Esophagus muscularis mucosa (tissue), 4 donors: ENCODE data around the gene HSPB7. TPM values are rescaled to one million over a fixed set of nuclear protein-coding genes. Genes with fewer than 3 reads are reported as not detected.

Source experiments
- DNase-seq: peaks from one replicate; pipeline ENCODE4 v3.0.0-alpha.2; 2017; ENCODE audit errors: extremely low spot score
- H3K27ac ChIP-seq, 4 donors: fragments of 200-600 bp; sonication (generic); replicated peaks in 1 of 4; 1 replicate in 3 of 4; 2 replicates in 1 of 4; pipeline ENCODE4 v1.5.1; 2016 to 2019; ENCODE audit warnings: mild to moderate bottlenecking in 1 of 4
- H3K27me3 ChIP-seq, 4 donors: fragments of 200-600 bp; sonication (generic); one replicate each; pipeline versions ENCODE4 v1.5.1 to v1.6.0; 2016 to 2019
- H3K36me3 ChIP-seq, 4 donors: fragments of 200-600 bp; sonication (generic); one replicate each; pipeline ENCODE4 v1.5.1; 2016 to 2019
- H3K4me1 ChIP-seq, 4 donors: fragments of 200-600 bp; sonication (generic); one replicate each; pipeline ENCODE4 v1.5.1; 2016 to 2019
- H3K4me3 ChIP-seq, 4 donors: fragments of 200-600 bp; sonication (generic); 1 replicate in 2 of 4; 2 replicates in 2 of 4; pipeline ENCODE4 v1.5.1; 2016 to 2019; ENCODE audit warnings: mild to moderate bottlenecking in 4 of 4, moderate library complexity in 1 of 4
- H3K9me3 ChIP-seq, 4 donors: fragments of 200-600 bp; sonication (generic); 1 replicate in 3 of 4; 2 replicates in 1 of 4; pipeline ENCODE4 v1.5.1; 2016 to 2019
- EP300 ChIP-seq: sonication (generic); formaldehyde crosslinking; IDR thresholded peaks from one replicate; pipeline ENCODE4 v1.6.1; 2017; ENCODE audit warnings: antibody characterized with exemption
- POLR2A ChIP-seq: fragments of 450-650 bp; IDR thresholded peaks from one replicate; pipeline ENCODE4 v1.6.1; 2017; ENCODE audit warnings: antibody characterized with exemption, moderate library complexity, mild to moderate bottlenecking, low read depth
- POLR2AphosphoS5 ChIP-seq, 2 donors: sonication (generic); formaldehyde crosslinking; IDR thresholded peaks; one replicate each; pipeline ENCODE4 v1.6.1; 2017; ENCODE audit warnings: antibody characterized with exemption in 2 of 2
- WGBS: methylation state at CpG from one replicate; pipeline ENCODE4 v1.1.5; 2018; 5-methylcytosine and 5-hydroxymethylcytosine counted together
- intact Hi-C: fragments of 100-400 bp; cut with DNase I; formaldehyde crosslinking; loops from one replicate; pipeline ENCODE4 v1.15.1; 2023
- total RNA-seq, 4 donors: library from RNA; depleted of rRNA; stranded (reverse); fragments of >200 nt; gene quantifications; one replicate each; pipeline versions ENCODE4 v1.1.0 to v1.2.1, GENCODE V29; 2016
- TF ChIP-seq, protein P1 (sequence below), 3 experiments: fragments of 200-600 bp in 2 of 3; fragments of 450-650 bp in 1 of 3; sonication (generic) in 2 of 3; IDR thresholded peaks; one replicate each; pipeline ENCODE4 v1.5.1; 2017 to 2019; ENCODE audit warnings: antibody characterized with exemption in 3 of 3, mild to moderate bottlenecking in 2 of 3, moderate library complexity in 1 of 3

The HSPB7 gene
- total RNA-seq, 4 donors from 2014 or later, result 111 to 408 (median 279) TPM

DNA sequence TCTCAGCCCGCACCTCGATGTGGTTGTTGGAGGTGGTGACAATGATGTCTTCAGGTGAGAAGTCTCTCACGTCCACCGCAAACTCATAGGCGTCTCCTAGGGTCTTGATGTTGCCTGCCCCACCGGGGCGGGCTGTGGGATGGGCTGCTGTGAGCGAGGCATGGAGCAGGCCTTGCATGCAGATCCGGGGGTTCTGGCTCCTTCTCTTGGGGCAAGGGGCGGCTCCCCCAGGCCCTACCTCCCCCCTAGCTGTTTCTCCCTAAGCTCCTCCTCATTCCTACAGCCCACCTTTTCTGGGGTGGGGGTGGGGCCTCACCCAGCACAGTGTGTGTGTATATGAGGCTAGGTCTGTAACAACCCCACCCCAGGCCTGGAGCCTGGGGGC, 775 bp downstream of the HSPB7 start:
- intact Hi-C loops, result no loop called here
- TF ChIP-seq POLR2A (no peak), POLR2AphosphoS5 (IDR thresholded peaks at IDR 0.05) (no peak), EP300 (no peak)
- TF ChIP-seq, protein P1, sequence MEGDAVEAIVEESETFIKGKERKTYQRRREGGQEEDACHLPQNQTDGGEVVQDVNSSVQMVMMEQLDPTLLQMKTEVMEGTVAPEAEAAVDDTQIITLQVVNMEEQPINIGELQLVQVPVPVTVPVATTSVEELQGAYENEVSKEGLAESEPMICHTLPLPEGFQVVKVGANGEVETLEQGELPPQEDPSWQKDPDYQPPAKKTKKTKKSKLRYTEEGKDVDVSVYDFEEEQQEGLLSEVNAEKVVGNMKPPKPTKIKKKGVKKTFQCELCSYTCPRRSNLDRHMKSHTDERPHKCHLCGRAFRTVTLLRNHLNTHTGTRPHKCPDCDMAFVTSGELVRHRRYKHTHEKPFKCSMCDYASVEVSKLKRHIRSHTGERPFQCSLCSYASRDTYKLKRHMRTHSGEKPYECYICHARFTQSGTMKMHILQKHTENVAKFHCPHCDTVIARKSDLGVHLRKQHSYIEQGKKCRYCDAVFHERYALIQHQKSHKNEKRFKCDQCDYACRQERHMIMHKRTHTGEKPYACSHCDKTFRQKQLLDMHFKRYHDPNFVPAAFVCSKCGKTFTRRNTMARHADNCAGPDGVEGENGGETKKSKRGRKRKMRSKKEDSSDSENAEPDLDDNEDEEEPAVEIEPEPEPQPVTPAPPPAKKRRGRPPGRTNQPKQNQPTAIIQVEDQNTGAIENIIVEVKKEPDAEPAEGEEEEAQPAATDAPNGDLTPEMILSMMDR (IDR thresholded peaks at IDR 0.05), result no peak
- WGBS, result 27% methylated on average over 5 of the region's 10 CpGs
- H3K4me1 ChIP-seq, result peaks cover 49 to 99% (median 94%) of the 10 kb centered on the region in 4 donors
- no peaks in the 10 kb centered on the region for H3K27me3 ChIP-seq
- H3K4me3 ChIP-seq, result peak overlapping the region; percentile 59 to 72 (median 66)
- peak overlapping the region; percentile 92 to 99 (median 98) for H3K27ac ChIP-seq
- no peak for DNase-seq
- peaks cover 0 to 24% (median 0%) of the 10 kb centered on the region in 4 donors for H3K36me3 ChIP-seq
- H3K9me3 ChIP-seq, result no peaks in the 10 kb centered on the region

DNA sequence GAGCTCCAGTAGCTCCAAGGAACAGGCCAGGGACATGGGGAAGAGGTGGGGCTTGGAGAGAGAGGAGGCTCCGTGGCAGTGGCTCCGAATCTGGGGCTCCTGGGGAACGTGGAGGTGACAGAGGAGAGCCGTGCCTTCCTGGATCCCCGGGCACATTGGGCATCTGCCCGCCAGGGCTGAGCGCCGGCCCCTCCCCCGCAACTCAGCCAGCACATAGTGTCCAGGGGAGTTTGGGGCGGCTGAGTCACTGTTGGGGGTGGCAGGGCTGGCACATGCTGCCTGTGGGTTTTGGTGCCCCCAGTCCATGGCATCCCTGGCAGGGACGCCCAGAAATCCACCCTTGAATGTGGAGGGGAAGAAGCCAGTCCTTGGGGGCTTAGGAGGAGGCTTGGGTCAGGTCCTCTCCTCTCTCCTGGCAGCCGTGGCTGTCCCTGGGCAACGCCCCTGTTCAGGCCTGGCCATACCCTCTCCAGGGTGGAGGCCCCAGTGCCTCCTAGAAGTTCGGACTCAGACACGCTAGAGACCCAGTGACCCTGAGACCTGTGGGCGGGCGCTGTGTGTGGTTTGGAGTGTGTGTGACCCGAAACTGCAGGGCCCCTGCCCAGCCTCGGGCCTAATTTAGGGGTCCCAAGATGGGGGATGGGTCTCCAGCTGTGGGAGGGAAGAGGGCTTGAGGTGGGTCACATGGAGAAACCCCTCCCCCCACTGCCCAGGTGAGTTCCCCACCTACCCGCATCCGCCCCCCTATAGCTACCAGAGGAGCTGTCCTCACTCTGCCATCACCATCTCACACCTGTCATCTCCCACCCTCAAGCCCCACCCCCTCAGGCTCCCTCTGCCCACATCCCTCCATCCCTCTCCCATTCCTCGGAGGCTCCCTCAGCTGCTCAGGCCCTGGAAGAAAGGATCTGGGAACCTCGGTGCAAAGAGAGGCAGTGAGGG, 1.6 kb downstream of the HSPB7 start:
- WGBS, result 59% methylated on average over 7 of the region's 23 CpGs
- H3K27ac ChIP-seq, result peak overlapping the region; percentile 92 to 99 (median 98)

DNA sequence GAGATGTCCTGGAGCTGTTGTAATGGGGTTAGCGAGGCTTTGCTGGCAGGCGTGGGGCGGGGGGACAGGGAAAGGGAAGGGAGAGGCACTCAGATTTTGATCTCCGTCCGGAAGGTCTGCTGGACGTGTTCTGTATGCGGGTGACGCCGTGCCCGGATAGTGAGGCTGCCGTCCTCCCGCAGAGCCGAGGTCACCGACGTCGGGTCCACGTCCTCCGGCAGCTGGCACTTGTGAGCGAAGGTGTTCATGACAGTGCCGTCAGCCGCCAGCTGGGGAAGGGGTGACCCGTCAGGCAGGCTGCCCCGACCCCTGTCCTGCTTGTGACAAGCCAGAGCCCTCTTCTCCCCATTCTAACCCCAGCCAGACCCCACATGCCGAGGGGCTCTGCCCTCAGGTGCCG, 2.4 kb downstream of the HSPB7 start:
- 71% methylated on average over 14 of the region's 25 CpGs for WGBS
- Histone ChIP-seq H3K27me3 (no peaks in the 10 kb centered on the region), H3K9me3 (no peaks in the 10 kb centered on the region), H3K4me1 (peaks cover 49 to 83% (median 80%) of the 10 kb centered on the region in 4 donors), H3K36me3 (peaks cover 0 to 24% (median 0%) of the 10 kb centered on the region in 4 donors), H3K27ac (peak overlapping the region; percentile 92 to 99 (median 98)), H3K4me3 (peak overlapping the region; percentile 59 to 72 (median 66))
- DNase-seq, result no peak
- no peak for TF ChIP-seq POLR2AphosphoS5 (IDR thresholded peaks at IDR 0.05)
- no peak for TF ChIP-seq EP300
- TF ChIP-seq, protein P1 (IDR thresholded peaks at IDR 0.05), result no peak
- no peak for TF ChIP-seq POLR2A
- intact Hi-C loops, result no loop called here

More for the DNA sequence above, 1.6 kb downstream of the HSPB7 start:
- no peaks in the 10 kb centered on the region for H3K27me3 ChIP-seq
- no peak for DNase-seq
- TF ChIP-seq EP300, result peak; percentile 88
- TF ChIP-seq, protein P1 (IDR thresholded peaks at IDR 0.05), result no peak
- TF ChIP-seq POLR2A, result peak; percentile 26
- peak; percentile 85 to 96 for TF ChIP-seq POLR2AphosphoS5 (IDR thresholded peaks at IDR 0.05)
- intact Hi-C loops, result no loop called here
- peak overlapping the region; percentile 59 to 72 (median 66) for H3K4me3 ChIP-seq
- peaks cover 0 to 24% (median 0%) of the 10 kb centered on the region in 4 donors for H3K36me3 ChIP-seq
- H3K9me3 ChIP-seq, result no peaks in the 10 kb centered on the region
- peaks cover 49 to 90% (median 85%) of the 10 kb centered on the region in 4 donors for H3K4me1 ChIP-seq

DNA sequence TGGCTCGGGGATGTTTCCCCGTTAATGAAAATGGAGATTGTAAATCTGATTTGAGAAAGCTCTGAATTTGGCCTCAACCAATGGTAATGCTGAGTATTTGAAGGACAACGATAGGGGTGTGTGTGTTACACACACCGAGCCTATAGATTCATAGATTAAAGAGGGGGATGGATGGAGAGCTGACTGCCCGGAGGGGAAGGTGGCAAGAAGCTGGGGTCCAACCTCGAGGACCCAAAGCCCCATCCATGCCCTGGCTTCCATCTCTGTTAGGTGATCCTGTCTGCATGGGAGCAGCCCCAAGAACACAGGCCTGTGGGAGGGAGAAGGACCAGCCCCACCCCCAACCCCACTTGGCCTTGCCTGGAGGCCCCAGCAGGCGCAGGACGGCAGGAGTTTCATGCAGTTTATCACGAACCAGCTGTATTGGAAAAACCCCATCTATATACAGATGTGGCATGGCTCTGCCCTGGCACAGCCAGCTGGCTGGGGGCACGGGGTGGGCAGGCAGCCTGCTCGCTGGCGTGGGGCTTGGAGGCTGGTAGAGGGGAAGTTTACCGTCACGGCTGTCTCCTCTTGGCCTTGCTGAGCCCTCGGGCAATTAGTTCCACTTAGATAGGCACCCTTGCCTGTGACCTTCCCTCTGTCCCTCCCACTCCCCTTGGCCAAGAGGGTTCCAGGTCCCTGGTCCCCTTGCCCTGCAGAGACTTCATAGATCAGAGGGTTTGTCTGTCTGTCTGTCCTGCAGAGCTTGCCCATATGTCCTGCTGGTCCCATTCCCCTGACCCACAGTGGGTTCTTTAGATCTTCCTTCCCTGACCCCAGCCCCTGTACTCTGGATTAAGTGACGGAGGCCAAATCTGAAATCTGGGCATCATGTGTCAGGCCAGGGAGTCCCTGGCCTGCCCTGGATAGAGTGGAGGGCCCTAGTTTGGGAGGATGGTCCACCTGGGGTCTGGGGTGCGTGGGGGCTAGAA, 3.0 kb downstream of the HSPB7 start:
- intact Hi-C loops, result no loop called here
- Histone ChIP-seq H3K9me3 (no peaks in the 10 kb centered on the region), H3K27me3 (no peaks in the 10 kb centered on the region), H3K36me3 (peaks cover 0 to 24% (median 0%) of the 10 kb centered on the region in 4 donors), H3K4me3 (peak overlapping the region; percentile 59 to 72 (median 66)), H3K4me1 (peaks cover 45 to 77% (median 73%) of the 10 kb centered on the region in 4 donors), H3K27ac (peak overlapping the region; percentile 92 to 99 (median 98))
- WGBS, result 54% methylated on average over 10 of the region's 17 CpGs
- peak; percentile 64 to 71 for TF ChIP-seq POLR2AphosphoS5 (IDR thresholded peaks at IDR 0.05)
- no peak for TF ChIP-seq EP300
- DNase-seq, result no peak
